ENCODE data around the gene SH3RF1.

SH3RF1 gene

DNA sequence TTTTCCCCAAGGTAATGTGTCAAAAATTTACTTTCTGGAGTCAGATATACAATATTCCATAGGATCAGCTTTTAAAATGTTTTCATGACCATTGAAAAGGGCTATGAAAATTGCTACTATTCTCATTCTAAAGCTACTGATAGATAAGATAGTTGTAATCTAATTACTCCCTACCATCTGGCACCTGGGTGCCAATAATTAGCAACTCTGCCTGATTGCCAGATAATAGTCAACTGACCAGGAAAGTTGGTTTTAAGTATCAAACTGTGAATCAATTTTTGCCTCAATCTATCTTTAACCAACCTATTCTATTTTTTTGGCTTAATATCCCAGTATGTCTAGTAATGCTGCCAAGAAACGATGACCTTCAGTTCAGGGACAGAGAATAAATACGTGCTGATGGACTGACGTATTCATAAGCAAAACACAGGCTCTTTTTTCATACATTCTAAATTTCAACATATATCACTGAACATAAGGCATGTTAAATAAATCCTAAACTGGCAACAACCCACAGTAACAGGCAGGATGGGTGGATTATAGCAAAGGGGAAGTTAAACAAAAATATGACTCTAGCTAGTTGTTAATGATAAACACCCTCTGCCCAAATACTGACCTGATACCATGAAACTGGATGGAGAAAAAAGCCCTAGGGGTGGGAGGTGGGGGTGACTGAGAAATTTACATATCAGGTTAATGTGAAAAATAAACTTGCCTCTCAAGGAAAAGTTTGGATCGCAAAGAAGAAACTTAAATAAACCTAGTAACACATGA lies 18.2 kb downstream of the SH3RF1 start:
- DNase-seq = no peak

DNA sequence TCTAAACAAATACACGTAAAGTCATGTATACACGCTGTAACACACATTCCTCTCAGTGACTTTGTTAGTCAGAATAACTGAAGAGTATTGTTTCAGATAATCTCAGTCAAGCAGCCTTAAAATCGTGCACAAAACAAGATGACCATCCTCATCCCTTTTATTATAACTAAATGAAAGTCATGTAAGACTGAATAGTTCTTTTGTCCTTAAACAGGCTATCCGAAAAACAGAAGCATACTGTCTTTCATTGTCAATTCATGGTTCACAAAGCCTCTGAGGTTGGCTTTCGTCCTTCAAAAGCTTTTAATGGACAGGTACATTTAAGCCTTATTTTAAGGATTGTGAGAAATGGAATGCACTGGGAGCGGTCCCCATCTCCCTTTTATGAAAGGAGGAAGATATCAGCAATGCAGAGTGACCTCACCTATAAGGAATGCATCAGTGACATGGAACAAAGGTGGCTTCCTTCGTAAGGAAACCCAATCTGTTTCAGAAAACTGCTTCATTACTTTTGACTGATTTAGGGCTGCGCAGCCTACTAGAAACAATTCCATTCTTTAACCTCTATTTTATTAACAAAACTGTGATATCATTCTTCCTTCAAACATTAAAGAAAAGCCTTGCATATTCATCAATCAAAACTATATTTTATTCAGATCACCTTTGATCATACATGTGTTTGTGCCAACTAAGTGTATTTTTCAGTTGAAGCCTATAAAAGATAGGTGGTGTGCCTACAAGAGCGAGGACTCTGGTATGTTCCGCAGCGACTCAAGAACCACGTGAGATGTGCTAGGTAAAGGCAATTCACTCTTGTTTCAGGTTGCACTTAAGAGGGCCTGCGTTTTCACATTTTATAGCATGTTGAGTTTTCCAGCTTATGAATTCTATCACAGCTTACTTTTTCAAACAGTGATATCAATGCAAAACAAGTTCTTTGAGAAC lies 19.2 kb downstream of the SH3RF1 start:
- DNase-seq = no peak

DNA sequence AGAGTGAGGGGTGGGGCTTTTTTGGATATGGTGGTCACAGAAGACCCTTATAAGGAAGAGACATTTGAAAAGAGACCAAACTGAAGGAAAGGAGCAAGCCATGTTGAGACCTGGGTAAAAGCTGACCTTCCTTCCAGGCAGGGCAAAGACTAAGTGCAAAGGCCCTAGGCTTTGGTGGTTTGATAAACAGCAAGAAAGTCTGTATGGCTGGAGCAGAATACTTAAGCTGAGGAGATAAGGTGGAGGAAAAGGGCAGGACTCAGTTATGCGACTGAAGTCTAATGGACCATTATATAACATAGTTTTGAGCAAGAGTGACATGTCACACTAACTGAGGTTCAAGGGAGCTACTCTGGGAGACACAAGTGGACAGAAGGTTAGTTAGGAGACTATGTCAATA lies 20.0 kb downstream of the SH3RF1 start:
- DNase-seq = no peak

DNA sequence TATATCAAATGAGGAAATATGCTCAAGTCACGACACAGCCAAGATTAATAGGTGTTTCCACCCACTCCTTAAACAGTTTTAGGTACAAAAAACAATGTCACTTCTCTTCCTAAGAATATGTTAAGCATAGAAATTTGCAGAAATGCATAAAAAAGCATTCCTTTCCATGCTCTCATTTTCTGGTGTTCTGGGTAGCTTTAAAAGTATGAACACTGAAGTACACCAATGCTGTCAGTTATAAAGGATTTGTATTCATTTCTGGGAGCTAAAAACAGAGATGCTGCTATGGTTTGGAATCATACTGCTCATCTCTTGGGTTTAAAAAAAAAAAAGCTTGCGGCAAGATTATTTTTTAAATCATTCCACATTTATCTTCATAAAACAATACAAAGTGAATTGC lies 20.8 kb downstream of the SH3RF1 start:
- no peak for DNase-seq

DNA sequence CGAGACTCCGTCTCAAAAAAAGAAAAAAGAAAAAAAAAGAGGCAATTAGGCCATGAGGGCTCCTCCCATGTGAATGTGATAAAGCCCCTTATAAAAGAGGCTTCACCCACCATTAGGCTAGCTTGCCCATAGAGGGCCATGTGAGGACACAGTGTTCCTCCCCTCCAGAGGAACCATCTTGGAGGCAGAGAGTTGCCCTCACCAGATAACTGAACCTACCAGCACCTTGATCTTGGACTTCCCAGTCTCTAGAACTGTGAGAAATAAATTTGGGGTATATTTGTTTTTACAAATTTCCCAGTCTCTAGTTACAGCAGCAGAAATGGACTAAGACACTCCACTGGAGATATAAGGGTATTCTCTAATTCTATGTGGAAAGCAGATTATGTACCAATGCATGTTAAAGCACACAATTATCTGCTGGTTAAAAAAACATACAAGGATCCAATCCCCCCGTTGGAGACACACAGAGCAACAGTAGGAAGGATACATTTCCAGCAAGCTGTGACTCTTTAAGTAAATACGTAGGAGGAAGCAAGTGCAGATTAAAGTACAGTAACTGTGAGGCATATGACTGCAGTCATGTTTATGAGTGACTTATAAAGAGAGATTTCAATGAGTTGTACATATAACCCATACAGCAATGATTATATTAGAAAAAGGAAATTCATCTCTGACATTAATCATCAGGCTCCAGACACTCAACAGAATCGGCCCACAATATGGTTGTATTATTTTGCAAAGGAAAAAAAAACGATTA lies 21.4 kb downstream of the SH3RF1 start:
- DNase-seq = no peak

DNA sequence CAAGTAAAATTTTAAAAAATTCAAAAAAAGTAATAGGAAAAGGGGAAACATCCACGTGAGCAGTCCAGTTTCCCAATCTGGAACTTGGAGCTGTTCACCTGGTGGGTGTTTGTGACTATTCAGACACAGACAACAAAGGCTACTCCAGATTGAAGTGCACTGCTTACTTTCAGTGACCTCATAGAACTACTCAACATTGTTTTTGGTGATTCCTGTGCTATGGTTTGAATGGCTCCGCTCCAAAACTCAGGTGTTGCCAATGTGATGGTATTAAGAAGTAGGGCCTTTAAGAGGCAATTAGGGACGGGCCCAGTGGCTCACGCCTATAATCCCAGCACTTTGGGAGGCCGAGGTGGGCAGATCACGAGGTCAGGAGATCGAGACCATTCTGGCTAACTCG lies 22.1 kb downstream of the SH3RF1 start:
- no peak for DNase-seq

DNA sequence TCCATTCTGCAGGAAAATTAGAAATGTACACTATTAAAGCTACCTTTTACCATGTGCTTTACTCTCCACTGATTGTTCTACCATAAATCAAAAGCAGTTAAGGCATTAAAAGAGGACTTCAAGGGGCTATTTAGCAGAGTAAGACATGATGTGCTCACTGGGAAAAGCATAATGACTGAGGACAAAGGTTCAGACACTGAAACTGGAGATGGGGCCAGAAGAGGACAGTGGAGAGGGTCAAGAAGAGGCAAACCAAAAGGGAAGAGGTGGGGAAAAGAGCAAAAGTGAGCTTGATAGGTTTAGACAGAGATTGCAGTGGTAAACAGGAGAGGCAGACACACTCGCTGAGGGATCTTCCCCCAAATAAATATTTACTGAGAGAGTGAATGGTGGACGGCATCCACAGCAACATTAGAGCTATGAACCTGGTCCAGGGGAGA lies 23.8 kb downstream of the SH3RF1 start:
- no peak for DNase-seq

DNA sequence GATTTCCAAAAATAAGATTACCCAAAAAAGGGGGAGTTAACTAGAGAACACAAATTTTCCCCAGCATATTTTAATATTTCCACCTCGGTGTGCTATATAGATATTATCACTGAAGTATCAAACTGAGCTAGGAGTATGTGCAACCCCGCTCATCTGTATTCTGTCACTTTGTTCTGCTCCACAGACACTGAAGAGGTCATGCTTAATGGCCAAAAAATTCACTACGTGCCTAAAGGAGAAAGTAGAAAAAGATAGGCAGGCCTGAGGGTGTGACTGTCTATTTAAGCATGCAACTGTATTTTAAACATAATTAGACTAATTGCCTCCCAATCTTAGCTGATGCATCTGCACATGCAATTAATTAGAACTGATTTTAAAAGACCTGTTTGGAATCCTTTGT lies 24.5 kb downstream of the SH3RF1 start:
- DNase-seq = no peak

DNA sequence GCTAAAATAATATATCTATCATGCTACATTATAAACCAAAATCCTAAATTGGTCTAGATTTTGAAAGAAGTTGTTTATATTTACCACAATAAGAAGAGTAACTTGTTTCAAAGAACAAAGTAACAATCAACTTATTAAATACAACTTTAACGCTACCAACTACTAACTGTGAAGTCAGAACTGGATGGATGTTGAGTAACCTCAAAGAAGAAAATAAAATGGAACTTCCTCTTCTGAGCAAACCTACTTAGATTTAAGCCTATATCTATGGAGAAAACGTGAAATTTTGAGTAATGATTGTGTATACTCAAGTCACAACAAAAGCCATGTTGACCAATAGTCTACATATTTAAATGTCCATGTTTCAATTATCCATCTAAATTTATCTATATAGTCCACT lies 25.7 kb downstream of the SH3RF1 start:
- no peak for DNase-seq

DNA sequence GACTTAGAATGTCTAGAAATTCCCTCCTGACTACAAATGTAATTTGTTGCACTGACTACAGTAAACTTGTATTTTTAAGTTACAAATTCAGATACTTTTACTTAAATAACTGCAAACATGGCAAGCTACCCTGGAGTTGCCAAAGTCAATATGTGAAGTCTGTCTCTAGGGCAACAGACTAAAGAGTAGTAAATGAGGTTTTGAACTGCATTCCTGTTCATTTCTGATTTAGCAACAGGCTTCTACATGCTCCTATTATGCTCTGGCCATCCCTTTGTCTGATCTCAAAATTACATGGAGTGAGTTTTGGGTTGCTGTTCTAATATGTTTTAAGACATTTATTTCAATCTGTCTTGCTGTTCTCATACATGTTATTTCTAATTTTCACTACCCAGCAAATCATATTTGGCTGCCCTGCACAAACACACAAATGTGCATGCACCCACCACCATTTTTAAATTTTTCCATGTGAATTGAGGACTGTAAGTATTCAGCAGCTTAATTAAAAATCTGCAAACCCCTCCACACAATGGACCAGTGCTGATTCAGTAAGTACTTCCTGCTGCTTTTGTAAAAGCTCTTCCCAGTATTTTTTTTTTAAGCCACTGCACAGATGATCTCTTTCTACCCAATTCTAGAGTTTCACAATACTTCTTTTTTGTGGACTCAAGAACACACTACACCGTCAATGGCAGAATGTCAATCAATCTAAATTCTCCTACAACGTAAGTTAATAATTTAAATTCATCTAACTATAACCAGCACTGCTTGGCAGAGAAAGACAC lies 26.7 kb downstream of the SH3RF1 start:
- no peak for DNase-seq

DNA sequence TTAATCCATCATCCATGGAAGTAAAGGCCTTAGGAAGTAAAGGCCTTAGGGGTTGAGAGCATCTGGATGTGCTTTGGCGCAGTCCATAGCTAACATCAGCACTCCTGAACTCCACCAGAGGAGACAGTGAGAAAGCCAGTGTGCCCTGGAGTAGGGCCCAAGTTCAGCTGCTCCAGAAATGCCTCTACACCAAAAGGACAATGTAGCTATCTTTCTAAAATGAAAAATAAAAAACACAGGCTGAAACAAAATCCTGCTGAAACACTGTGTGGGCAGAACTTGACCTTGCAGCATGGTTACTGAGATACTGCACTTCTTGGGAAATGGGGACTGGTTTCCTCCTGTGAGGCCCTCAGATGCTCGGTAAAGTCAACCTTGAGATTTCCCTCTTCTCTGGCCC lies 29.3 kb downstream of the SH3RF1 start:
- no peak for DNase-seq

DNA sequence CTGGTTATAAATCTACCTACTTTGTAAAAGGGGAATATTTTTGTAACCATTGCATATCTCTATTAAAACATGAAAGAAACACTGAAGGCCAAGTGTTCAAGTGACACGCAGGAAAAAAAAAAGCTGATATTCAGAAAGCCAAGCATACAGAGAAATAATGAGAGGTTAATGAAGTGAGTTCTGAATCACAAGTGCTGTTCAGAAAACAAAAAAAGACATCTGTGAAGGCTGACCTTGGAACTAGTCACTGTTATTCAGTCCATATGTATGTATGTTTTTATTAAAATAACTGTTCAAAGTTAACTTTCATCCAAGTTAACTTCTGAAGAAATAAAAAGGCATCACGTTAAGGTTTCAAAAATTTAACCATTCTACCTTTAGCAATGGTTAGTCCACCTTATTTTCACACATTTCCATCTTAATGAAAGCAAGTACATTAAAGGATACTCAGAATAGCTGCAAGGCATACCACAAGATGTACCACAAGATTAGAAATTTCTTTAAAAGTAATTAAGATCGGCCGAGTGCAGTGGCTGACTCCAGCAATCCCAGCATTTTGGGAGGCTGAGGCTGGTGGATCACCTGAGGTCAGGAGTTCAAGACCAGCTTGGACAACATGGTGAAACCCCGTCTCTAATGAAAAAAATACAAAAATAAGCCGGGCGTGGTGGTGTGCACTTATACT lies 31.4 kb downstream of the SH3RF1 start:
- no peak for DNase-seq

DNA sequence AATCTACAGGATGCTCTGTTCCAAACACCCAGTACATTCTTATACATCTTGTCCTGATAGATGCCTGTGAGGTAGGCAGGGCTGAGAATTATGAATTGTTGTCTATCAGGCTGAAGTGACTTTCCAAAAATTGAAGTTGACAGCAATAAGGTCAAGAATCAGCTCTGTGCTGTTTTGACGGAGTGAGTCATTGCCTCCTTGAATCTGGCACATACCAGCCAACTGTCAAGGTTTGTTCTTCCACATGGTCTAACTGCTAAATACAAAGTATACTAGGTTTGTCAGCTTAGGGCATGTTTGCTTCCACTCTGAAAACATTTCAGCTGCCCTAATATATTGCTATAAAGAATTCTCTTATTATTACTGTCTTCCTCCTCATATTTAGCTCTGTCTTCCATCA lies 32.3 kb downstream of the SH3RF1 start:
- no peak for DNase-seq

DNA sequence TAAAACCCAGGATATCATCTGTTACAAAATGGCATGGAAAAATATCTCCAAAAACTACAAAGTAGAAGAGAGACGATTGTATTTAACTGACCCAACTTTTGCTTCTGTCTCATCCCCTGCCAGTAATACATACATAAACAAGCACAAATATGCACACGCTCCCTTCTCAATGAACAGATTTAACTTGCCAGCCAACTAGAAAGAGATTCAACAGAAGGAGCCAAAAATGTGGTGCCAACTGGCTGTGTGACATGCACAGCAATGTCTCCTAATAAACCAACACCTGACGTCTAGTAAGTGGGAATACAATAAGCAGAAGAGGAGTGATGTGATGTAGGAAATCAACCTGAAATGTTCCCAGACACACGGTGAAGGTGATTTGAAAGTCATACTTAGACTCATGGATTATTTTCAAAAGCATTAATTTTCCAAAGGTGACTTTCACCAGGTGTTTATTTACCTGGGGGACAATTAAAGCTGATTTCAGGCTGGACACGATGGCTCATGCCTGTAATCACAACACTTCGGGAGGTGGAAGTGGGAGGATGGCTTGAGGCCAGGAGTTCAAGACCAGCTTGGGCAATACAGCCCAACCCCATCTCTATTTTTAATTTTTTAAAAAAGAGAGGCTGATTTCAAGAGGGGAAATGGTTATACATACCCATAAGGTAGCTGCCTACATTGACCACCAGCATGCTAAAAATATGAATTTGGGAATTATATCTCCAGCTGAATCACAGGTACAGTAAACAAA lies 33.7 kb downstream of the SH3RF1 start:
- peak in 6 of 56 donors; percentile 1 to 42 (median 18) for DNase-seq

DNA sequence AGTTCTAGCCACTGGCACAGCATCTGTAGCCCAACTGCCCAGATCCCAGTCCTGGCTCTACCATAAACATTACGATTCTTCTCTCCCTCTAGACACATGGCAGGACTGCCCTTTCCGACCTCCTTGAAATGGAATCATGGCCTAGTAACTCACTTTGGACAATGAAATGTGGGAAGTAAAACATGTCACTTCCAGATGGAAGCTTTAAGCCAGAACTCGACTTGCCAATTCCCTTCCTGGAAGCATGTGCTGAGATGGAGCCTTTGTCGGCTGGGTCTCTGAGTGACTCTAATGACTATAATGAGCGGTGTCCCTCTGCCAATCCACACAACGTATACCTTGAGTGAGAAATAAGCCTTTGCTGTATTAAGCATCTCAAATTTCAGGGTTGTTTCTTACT lies 34.7 kb downstream of the SH3RF1 start:
- no peak for DNase-seq

DNA sequence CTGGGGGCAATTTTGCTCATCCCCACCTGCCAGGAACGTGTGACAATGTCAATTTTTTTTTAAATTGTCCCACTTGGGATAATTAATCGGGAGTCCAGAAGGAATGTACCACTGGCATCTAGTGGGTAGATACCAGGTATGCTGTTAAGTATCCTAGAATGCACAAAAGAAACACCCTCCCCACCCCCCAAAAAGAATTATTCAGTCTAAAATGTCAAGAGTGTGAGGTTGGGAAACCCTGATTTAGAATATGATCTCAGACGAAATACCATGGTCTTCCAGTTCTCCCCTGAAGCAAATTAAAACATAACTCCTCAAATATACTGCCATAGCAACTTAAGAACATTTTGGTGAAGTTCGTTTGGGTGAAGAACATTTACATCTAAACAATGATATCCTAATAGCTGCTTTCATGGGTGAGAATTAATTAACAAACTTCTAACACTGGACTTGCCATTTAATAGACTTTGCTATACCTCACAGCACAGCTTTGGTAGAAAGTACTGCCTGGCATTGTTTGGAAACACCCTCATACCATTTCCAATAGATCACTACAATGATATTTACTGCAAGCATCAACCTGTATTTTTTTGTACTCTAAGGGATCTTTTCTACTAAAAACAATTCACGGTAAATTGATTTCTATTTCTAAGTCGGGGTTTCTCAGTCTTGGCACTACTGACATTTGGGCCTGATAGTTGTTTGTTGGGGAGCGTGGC lies 36.5 kb downstream of the SH3RF1 start:
- DNase-seq = no peak

DNA sequence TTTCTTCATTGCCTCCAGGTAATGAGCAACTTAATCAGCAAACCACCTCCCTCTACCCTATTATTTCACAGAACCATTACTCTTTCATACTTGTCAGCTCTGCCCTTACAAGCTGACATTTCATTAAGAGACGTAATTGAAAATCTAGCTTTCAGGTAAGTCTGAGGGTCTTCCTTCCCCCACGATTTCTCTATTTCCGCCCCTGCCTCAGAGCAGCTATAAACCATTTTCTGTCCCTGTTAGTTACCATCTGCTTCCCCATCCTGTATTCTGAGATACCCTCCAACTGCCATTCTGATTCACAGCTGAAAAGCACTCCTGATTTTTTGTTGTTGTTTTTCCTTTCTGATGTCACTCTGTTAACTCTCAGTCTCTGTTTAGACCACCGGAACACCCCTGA lies 37.1 kb downstream of the SH3RF1 start:
- no peak for DNase-seq

DNA sequence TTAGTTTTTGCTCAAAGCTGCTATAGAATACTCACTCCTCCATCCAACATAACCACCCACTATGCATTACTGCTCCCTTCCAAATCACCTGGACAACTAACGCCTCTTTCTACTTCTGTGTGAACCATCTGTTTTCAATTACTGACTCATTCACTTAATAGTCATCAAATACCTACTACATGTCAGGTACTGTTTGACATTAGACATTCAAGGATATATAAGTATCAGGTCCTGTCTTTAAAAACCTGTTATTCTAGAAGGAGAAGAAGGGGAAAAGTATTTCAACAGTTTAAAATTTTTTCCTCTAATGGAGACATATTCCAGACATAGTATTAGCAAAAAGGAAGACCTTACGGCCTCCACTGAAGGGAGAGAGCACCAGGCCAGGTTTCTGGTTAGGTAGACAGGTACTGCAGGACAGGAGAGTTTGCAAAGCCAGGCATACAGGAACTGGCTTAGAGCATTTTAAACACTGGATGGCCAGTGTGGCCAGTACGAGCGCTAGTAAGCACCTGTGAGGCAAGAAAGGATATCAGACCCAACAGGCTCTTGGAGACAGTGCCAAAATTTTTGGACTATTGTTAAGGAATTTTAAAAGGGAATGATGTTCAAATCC lies 39.0 kb downstream of the SH3RF1 start:
- DNase-seq = no peak

All from nucleus accumbens (tissue), 56 donors.